GM19240 (cell line): ENCODE results near the gene SCT.
A peak's percentile ranks its signal among the peaks of the same experiment; 100 is the strongest.

Experiments used
- DNase-seq: peaks from one replicate; pipeline ENCODE4 v3.0.0; 2011; ENCODE audit warnings: low spot score; ENCODE audit not compliant: insufficient read length

Gene SCT

DNA sequence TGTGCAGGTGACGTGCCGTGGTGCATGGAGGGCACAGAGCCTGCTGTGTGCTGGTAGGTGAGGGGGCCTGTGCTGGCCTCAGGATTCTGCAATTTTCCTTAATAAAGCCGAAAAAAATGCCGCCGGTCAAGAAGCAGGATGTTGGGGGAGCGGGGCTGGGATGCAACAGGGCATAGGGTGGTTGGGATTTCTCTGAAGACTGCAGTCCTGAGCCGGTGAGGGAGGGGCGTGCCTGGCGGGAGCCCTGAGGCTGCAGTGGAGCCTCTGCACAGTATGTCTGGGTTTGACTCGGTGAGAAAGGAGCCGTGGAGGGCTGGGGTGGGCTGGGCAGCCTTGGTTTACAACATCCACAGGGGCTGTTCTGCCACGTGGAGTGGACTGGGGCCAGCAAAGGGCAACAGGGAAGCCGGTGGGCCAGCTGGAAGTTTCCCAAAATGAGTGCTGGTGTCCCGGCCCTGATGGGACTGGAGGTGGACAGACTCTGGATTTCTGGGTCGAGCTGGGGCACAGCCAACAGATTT lies 3.6 kb downstream of the SCT start:
- DNase-seq: no peak

DNA sequence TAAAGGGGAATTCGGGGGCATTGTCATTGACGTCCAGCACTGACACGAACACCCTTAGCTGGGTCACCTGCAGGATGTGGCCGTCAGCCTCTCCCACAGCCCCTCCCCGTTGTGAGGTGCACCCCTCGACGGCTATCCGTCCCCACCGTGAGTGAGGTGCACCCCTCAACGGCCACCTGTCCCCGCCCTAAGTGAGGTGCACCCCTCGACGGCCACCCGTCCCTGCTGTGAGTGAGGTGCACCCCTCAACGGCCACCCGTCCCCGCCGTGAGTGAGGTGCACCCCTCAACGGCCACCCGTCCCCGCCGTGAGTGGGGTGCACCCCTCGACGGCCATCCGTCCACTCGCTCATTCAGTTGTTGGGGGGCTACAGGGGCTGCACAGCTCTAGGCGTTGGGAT lies 5.1 kb downstream of the SCT start:
- DNase-seq: no peak

DNA sequence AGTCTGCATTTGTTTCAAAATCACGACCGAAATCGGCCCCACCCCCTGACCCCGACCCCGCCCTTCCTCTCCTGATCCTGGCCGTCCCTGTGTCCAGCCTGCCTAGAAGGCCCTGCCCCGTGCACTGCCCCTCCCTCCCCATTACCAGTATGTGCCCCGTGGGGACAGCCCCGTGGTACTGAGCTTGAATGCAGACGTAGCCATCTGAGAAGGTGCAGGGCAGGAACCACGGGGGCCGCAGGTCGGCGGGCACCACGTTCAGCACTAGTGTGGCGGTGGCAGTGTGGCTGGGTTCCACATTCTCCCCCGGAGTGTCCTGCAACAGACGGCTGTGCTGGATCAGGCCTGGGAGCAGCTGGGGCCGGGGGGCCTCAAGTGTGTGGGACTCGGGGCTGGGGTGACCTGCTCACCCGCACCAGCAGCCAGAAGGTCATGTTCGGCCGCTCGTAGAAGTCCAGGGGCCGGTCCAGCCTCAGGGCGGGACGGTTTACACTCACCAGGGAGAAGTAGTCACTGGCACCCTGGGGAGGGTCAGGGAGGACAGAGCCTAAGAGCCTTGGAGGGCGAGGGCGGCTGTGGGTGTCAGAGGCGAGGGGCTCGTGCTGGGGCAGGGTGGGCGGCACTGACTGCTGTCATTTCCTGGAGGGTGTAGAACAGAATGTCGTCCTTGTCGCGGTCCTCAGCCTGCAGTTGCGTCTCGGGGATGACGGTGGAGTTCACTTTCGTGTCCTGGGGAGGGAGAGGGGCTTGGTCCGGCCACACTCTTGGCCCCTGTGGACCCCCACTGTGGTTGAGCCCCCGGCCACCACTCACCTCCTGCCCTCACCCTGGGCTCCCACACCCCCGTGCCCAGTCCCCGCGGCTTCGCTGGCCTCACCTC lies 5.8 kb downstream of the SCT start:
- DNase-seq: no peak

DNA sequence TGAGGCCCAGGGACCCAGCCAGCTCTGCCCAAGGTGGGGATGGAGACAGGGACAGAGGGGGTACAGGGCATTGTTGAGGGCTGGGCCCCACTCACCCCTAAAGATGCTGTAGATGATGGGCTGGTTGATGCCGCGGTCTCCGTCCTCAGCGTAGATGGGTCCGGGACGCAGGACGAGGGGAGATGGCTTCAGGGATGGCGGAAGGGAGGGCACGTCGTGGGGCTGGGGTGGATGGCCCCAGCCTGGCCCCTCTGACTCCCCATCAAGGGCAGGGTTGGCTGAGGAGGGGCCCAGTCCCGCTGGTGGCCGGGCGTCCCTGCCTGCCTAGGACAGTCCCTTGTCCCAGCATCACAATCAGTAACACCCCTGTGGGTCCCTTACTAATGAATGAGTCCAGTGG lies 6.8 kb downstream of the SCT start:
- no peak for DNase-seq

DNA sequence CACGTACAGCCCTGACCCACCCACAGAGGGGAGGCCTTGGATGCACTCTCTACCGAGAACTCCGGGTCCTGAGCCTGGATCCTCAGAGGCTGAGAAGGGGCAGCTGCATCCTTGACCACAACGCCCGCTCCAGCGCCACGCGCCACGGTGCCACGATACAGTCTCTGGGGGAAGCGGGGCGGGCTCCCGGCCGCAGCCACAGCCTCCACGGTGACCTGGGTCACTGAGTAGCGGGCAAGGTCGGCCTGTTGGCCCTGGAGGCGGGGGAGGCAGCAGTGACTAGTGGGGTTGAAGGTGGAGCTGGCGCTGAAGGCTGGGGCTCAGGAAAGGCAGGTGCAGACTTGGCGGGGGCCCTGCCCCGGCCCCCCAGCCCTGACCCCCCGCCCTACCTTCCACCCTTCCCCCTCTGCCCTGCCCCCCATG lies 7.3 kb downstream of the SCT start:
- no peak for DNase-seq

DNA sequence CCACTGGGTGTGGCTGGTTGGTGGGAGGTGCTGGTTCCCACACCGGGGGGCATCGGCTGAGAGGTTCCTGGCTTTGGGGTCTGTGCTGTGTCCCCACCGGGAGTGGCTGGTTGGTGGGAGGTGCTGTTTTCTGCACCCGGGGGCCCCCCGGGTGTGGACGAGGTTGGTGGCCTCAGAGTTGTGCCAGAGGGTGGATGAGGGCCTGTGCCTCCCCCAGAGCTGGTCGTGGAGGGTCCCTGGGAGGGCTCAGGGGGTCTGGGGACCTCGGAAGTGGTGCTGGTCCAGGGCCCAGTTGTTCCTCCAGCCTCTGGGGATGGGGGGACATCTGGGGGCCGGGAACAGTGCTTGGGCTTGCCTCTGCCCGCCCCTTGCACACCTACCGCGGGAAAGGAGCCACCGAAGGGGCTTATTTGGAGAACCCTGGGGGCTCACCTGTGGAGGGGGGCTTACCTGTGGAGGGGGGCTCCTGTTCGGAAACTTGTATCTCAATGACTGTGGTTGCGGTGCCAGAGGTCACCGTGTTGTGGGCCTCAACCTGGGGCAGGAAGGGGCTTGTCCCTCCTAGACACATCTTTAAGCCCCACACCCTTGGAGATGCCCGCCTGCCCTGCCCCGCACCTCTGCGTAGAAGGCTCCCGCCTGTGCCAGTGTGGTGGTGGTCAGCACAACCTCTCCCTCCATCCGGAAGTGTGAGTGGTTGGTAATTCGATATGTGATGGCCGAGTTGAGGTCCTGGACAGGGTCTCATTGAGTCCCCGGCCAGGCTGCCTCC lies 7.9 kb downstream of the SCT start:
- no peak for DNase-seq

DNA sequence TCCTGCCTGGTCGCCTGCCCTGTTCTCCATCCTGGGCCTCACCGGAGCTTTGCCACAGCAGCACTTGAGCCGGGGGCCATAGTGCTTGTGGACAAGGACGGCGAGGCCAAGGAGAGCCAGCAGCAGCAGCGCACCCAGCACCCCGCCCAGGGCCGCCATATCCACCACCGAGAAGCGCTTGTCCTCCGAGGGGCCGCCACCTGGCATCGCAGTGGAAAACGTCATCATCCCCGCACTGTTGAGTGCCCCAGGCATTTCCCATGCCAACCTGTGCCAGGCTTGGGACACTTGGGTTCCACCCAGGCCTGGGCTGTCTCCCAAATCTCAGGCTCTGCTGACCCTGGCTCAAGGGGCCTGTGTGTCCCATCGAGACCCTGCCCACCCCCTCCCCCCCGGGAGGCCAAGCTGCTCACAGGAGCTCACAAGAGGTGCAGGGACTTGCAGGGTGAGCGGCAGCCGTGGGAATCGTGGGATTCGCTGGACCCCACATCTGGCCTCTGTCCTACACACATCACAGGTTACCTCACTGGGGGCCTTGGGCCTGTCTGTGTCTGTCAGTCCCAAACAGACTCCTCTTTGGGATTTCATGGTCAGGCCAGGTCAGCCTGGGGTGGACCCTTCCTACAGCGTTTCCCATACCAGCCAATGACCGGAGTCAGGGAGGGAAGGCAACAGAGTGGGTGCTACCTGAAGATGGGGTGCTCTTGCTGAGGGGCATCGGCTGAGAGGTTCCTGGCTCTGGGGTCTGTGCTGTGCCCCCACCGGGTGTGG lies 8.9 kb downstream of the SCT start:
- DNase-seq: no peak

DNA sequence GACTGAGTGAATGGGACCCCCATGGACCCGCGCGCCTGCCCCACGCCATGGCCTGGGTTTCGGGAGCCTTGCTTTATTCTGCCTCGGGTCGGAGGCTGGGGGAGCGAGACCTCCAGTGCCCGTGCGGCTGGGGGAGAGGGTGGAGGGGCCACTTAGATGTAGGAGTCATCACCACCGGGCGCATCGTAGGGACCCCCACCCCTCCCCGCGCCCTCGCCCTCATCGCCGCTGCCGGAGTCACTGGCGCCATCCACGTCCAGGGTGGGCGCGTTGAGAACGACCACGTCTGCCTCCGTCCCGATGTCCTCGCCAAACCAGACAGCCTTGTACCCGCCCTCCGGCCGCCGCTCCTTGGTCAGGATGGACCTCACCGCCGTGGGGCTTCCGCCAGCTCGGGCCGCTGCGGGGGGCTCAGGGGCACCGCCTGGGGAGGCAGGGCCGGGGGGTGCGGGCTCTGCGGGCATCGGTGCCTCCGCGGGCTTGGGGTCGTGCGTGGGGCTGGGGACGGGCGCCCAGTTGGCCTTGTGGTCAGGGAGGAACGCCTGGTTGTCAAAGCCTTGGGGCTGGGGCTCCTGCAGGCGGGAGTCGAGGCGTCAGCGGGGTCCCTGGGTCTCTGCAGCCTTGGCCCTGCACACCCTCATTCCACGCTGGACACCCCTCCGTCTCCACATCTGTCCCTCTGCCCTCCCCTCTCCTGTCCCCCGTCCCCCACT lies 9.6 kb downstream of the SCT start:
- no peak for DNase-seq

DNA sequence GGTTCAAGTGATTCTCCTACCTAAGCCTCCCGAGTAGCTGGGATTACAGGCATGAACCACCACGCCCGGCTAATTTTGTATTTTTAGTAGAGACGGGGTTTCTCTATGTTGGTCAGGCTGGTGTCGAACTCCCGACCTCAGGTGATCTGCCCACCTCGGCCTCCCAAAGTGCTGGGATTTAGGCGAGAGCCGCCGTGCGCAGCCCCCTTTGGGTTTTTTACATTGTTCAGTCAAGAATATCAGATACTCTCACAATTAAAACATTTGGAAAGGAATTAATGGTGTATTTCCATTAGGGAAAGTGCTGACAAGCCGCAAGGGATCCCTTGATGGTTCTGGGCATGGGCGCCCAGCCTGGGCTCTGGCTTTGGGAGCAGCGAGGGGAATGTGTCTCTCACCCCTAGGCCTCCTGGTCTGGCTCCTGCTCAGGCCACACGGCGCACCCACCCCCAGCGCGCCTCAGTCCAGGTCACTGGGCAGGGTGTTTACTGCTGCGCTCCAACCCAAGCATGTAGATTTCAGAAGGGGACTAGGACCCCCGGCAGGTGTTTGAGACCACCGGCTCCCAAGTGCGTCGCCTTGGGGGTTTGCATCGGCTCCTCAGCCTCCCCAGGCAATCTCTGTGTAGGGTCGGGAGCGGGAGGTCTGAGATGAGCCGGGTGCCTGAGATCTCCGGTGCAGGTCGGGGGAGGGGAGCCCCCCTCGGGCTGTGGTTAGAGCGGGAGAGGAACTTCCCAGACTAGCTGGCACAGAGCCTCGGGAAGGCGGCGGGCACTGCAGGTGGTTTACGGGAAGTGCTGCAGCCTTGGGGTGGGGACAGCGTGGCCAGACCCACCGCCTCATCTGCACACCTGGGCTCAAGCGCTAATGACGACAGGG lies 10.4 kb downstream of the SCT start:
- DNase-seq: no peak

DNA sequence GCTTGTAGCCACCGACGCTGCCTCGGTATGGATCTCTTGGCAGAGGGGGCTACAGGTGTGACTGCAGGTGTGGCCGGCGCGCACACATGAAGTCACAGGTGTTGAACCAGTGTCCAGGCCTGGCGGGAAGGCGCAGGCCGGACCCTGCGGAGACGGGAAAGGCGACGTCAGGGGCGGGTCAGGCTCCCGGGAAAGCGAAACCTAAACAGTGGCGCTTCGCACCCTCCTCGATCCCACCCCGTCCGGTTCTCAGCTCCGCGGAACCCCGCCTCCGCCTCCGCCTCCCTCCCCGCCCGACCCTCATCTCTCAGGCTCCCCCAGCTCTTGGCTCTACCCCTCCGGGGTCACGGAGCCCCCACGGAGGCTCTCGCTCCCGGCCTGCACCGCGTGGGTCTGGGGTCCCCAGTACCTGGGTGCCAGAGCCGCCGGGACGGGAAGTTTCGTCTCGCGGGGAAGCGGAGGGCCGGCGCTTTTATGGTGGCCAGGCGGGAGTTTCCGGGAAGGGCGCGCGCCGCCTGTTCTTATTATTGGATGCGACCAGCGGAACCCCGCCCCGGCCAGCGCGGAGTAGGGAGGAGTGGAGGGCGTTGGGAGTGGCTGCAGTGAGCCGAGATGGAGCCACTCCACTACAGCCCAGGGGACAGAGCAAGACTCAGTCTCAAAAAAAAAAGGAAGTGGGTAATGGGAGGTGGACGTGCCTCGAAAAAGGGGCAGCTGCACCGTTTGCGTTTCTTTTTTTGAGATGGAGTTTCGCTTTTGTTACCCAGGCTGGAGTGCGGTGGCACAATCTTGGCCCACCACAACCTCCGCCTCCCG lies 11.3 kb downstream of the SCT start, which contains the start of gene IRF7:
Gene IRF7, minus strand, starts transcription at position 447 of the 816 bp plus-strand sequence. CDS start 586 bp downstream, outside the sequence.
- peak; percentile 98 for DNase-seq

DNA sequence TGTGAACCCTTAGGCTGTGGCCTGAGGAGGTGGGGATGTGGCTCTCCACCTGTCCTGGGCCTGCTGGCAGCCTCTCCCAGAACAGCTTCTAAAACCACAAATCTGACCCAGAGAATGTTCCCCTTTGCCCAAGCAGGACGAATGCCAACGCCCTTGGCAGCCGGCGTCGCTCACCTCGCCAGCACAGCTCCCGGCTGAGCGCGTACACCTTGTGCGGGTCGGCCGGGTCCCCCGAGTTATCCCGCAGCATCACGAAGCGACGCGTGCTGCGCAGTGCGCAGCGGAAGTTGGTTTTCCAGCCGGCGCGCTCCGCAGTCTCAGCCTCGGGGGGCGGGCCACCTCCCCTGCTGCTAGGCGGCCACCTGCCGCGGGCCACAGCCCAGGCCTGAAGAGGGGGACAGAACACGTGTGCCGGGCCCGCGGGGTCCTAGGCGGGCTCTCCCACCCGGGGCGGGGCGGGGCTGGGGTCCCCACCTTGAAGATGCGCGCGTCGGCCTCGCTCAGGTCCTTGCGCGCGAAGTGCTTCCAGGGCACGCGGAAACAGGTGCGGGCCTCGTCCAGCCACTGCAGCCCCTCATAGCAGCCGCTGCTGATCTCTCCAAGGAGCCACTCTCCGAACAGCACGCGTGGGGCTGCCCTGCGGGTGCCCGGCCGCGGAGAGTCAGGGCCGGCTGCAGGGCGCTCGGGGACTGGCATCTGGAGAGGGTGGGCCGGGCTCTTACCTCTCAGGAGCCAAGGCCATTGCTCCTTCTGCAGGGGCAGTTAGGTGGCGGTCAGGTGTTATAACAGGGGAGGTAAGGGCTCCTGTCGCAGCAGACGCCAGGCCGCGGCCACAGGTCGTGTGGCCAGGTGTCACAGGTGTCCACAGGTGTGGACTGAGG lies 12.1 kb downstream of the SCT start:
- DNase-seq: no peak

DNA sequence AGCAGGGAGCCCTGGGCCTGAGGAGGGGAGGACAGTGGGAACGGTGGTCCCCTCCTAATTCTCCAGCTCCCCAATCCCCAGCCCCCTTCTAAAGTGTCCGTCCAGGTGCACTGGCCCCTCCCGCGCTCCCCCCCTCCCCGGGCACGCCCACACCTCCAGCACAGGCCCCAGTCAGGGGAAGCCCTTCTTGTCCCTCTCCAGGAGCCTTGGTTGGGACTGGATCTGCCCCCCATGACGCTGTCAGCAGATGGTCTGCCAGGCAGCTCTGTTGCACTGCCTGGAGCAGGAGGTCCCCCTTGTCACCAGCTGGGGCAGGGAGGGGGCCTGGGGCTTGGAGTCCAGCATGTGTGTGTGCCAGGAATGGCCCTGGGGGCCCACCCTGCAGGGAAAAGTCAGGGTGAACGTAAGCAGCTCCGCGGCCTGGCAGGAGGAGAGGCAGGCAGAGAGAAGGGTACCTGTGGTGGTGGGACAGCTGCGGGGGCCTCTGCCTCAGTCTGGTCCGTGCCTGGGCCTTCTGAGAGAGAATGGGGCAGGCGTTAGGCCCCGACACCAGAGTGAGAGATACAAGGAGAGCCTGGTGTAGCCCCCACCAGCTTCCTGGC lies 12.9 kb downstream of the SCT start:
- no peak for DNase-seq

DNA sequence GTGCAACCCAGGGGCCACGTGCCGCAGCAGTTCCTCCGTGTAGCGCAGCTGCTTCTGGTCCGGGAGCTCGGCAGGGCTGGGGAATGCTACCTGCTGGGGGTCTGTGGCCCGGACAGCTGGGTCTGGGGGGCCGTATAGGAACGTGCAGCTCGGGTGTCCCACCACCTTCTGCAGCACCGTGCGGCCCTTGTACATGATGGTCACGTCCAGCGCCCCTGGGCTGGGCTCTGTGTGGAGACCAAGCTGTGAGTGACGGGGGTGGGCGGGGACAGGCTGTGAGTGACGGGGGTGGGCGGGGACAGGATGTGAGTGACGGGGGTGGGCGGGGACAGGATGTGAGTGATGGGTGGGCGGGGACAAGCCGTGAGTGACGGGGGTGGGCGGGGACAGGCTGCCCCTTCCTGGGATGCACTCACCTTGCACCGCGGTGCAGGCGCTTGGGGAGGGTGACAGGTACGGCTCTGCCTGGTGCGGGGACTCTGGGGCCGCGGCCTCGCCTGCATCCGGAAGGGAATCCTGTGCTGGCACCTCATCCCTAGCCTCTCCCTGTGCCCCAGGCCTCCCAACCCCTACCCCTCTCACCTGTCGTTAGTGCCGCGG lies 13.5 kb downstream of the SCT start:
- DNase-seq: no peak

DNA sequence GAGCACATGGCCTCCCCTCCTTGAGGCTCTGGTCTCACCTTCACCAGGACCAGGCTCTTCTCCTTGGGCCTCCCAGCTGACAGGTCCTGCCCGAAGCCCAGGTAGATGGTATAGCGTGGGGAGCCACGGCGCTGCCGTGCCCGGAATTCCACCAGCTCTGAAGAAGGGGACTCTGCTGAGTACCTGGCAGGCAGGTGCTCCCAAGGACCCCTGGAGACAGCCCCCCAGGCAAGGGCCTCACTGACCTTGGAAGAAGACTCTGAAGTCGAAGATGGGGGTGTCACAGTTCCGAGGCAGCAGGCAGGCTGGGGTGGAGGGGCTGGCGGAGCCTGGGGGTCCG lies 14.1 kb downstream of the SCT start:
- DNase-seq: no peak

DNA sequence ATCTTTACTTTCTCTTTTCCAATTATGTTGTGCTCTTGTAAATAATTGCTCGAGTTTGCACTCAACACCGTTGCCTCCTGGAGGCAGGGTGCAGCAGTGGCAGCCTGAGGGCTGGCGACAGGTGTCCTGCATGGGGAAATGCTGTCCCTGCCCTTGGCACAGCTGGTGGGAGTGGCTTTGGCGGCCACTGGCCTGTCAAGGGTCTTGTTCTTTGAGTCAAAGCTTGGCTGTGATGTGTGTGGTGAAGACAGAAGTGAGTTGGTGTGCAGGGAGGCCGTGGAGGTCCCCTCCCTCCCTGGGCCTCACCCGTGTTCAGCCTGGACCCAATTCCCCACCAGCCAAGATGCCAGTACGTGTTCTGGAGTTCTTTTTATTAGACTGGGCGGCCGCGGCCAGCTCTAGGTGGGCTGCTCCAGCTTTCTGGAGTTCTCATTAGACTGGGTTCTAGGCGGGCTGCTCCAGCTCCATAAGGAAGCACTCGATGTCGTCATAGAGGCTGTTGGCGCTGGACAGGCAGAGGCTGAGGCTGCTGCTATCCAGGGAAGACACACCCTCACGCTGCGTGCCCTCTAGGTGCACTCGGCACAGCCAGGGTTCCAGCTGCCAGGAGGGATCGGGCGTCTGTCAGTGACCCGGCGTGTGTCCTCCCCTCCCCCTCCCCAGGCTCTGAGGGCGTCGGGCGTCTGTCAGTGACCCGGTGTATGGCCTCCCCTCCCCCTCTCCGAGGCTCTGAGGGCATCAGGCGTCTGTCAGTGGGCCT lies 14.6 kb downstream of the SCT start:
- DNase-seq: no peak
